Measurements from ENCODE around the gene L3MBTL1.

DNA sequence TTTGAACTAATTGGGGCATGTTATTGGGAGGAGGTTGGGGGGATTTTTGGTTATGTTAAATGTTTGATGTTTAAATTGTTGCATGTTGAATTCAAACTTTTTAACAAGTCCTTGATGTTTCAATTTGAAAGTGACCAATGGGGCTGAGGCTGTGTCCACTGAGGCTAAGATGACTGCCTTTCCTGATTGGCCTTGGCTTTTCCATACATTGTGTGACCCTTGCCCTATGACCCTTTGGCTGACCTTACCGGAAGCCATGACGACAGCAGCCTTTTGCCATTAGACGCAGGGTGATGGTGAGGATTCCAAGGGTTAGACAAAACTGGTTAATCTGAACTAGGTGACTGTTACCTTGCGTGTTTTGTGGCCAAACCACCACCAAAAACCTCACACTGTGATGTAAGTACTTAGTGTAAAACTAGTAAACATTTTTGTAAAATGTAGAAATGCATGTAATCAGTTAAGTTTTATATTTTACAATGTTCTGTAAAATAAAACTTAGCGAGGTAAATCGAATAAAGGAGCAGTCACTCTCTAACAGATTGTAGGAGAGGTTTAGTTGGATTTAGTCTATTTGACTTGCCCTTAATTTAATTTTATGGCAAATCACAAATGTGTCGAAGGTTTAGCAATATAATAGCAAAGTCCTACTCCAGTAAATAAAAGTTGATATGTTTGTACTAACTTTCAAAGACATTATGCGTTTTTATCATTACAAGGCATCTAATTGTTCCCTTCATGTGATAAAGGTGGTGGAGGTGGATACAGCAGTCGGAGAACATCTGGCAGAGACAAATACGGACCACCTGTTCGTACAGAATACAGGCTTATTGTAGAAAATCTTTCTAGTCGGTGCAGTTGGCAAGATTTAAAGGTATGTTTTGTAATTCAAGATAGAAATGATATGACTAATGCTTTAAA, 48.2 kb upstream of the L3MBTL1 start:
- TF ChIP-seq, protein P1, sequence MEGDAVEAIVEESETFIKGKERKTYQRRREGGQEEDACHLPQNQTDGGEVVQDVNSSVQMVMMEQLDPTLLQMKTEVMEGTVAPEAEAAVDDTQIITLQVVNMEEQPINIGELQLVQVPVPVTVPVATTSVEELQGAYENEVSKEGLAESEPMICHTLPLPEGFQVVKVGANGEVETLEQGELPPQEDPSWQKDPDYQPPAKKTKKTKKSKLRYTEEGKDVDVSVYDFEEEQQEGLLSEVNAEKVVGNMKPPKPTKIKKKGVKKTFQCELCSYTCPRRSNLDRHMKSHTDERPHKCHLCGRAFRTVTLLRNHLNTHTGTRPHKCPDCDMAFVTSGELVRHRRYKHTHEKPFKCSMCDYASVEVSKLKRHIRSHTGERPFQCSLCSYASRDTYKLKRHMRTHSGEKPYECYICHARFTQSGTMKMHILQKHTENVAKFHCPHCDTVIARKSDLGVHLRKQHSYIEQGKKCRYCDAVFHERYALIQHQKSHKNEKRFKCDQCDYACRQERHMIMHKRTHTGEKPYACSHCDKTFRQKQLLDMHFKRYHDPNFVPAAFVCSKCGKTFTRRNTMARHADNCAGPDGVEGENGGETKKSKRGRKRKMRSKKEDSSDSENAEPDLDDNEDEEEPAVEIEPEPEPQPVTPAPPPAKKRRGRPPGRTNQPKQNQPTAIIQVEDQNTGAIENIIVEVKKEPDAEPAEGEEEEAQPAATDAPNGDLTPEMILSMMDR (IDR thresholded peaks at IDR 0.05), result no peak
- no peak for TF ChIP-seq ZFX (IDR thresholded peaks at IDR 0.05; ENCODE audit: borderline replicate concordance)

Data from 22Rv1 (cell line).